AG09319 (cell line): Measurements from ENCODE around the gene RSPH10B2.
"Not testable (repeated sequence)": the region's sequence is repeated elsewhere in the genome, so short reads cannot be mapped to it uniquely, and the experiment has no call there.

Experiments used
- DNase-seq: peaks from one replicate; pipeline ENCODE4 v3.0.0-alpha.2; 2010; ENCODE audit warnings: low read depth; ENCODE audit errors: extremely low read depth
- CTCF ChIP-seq: IDR thresholded peaks from 2 replicates; pipeline ENCODE4 v1.5.1; 2011; ENCODE audit warnings: low read depth, mild to moderate bottlenecking, inconsistent platforms, low read length, moderate library complexity

The RSPH10B2 gene

GRCh38 chr7:6725003-6725402 is 28.9 kb upstream of the RSPH10B2 start:
- no peak for TF ChIP-seq CTCF
- DNase-seq = no peak

GRCh38 chr7:6726341-6726740 is 27.6 kb upstream of the RSPH10B2 start:
- DNase-seq = not testable (repeated sequence)

GRCh38 chr7:6727663-6728062 is 26.2 kb upstream of the RSPH10B2 start:
- no peak for DNase-seq

GRCh38 chr7:6728893-6729491 is 24.9 kb upstream of the RSPH10B2 start:
- DNase-seq = not testable (repeated sequence)

More at GRCh38 chr7:6727663-6728062, 26.2 kb upstream of the RSPH10B2 start:
- TF ChIP-seq CTCF = no peak

- DNase-seq = peak; percentile 79
- TF ChIP-seq CTCF = no peak
Observed at GRCh38 chr7:6729492-6730342, 24.2 kb upstream of the RSPH10B2 start.

- DNase-seq = no peak
- no peak for TF ChIP-seq CTCF
Observed at GRCh38 chr7:6730343-6730633, 23.6 kb upstream of the RSPH10B2 start.

GRCh38 chr7:6738415-6738814 is 15.5 kb upstream of the RSPH10B2 start:
- not testable (repeated sequence) for DNase-seq

- DNase-seq = not testable (repeated sequence)
Observed at GRCh38 chr7:6744410-6745100, 9.3 kb upstream of the RSPH10B2 start.

GRCh38 chr7:6749335-6749734 is 4.6 kb upstream of the RSPH10B2 start:
- DNase-seq = not testable (repeated sequence)

- not testable (repeated sequence) for DNase-seq
Observed at GRCh38 chr7:6750173-6750572, 3.7 kb upstream of the RSPH10B2 start.

- DNase-seq = not testable (repeated sequence)
Observed at GRCh38 chr7:6761186-6761585, 7.3 kb downstream of the RSPH10B2 start.

GRCh38 chr7:6781581-6781980 is 27.7 kb downstream of the RSPH10B2 start:
- DNase-seq = not testable (repeated sequence)

- DNase-seq = not testable (repeated sequence)
Observed at GRCh38 chr7:6789353-6789752, 35.5 kb downstream of the RSPH10B2 start.

GRCh38 chr7:6792113-6792872 is 38.4 kb downstream of the RSPH10B2 start:
- DNase-seq = peak; percentile 0

GRCh38 chr7:6794276-6794675 is 40.4 kb downstream of the RSPH10B2 start:
- not testable (repeated sequence) for DNase-seq
